IMR-90 (cell line): ENCODE measurements around the gene CTNND2. TPM values are rescaled to one million over a fixed set of nuclear protein-coding genes. Genes with fewer than 3 reads are reported as not detected.

Experiments used
- ATAC-seq: fragments of 200-7000 bp; cut with Tn5 transposase; 2 replicates; pipeline ENCODE4 v1.9.1; 2020; ENCODE audit warnings: low read depth, mild to moderate bottlenecking, moderate library complexity
- BruUV-seq: library from RNA; stranded (reverse); fragments of 400-500 nt; replicated peaks from 2 replicates; lab custom pipeline; 2021; lab: Mats Ljungman, UMichigan
- CTCF ChIA-PET: fragments of 300-600 bp; formaldehyde crosslinking; extraction: SDS; loops from one replicate; lab custom pipeline; 2021; ENCODE audit warnings: antibody characterized with exemption; lab: Yijun Ruan, JAX
- POLR2A ChIA-PET: fragments of 300-600 bp; sonication (Branson Sonifier 250); formaldehyde crosslinking; loops from one replicate; lab custom pipeline; 2022; ENCODE audit warnings: antibody characterized with exemption; ENCODE audit not compliant: unreplicated experiment; lab: Charles Lee
- DNase-seq: peaks from one replicate; pipeline ENCODE4 v3.0.0; 2013
- H2AFZ ChIP-seq: replicated peaks from 2 replicates; pipeline ENCODE3; 2013; ENCODE audit warnings: low read length, mild to moderate bottlenecking; ENCODE audit not compliant: poor library complexity
- H2AK5ac ChIP-seq: 2 replicates; pipeline ENCODE4 v1.6.1; 2013; ENCODE audit warnings: low read depth, low read length, inconsistent platforms
- H2AK9ac ChIP-seq: replicated peaks from 2 replicates; pipeline ENCODE3; 2013; ENCODE audit warnings: mild to moderate bottlenecking, low read depth, low read length, moderate library complexity; ENCODE audit not compliant: poor library complexity
- H2BK120ac ChIP-seq: 2 replicates; pipeline ENCODE4 v1.6.1; 2013; ENCODE audit warnings: low read depth, low read length, inconsistent platforms
- H2BK15ac ChIP-seq: 3 replicates; pipeline ENCODE4 v1.6.1; 2013; ENCODE audit warnings: low read depth, low read length, inconsistent platforms
- H2BK20ac ChIP-seq: 2 replicates; pipeline ENCODE4 v1.6.1; 2013; ENCODE audit warnings: low read depth, mild to moderate bottlenecking, inconsistent platforms, low read length, moderate library complexity
- H2BK5ac ChIP-seq: 2 replicates; pipeline ENCODE4 v1.6.1; 2013; ENCODE audit warnings: mild to moderate bottlenecking, low read depth, low read length, inconsistent platforms; ENCODE audit not compliant: poor library complexity, severe bottlenecking
- H3K14ac ChIP-seq: replicated peaks from 2 replicates; pipeline ENCODE4 v1.6.1; 2013; ENCODE audit warnings: low read depth, low read length, inconsistent platforms
- H3K18ac ChIP-seq: 2 replicates; pipeline ENCODE4 v1.6.1; 2013; ENCODE audit warnings: low read depth, low read length, control low read depth
- H3K23ac ChIP-seq: 2 replicates; pipeline ENCODE4 v1.6.1; 2013; ENCODE audit warnings: low read depth, low read length, inconsistent platforms
- H3K27ac ChIP-seq: 2 replicates; pipeline ENCODE4 v1.5.1; 2013; ENCODE audit warnings: mild to moderate bottlenecking, control low read depth, low read length; ENCODE audit not compliant: insufficient read depth
- H3K27me3 ChIP-seq: 2 replicates; pipeline ENCODE4 v1.6.1; 2013; ENCODE audit warnings: low read length; ENCODE audit not compliant: control insufficient read depth, insufficient read depth
- H3K36me3 ChIP-seq: 2 replicates; pipeline ENCODE4 v1.6.1; 2013; ENCODE audit warnings: low read length, mixed read lengths; ENCODE audit not compliant: control insufficient read depth, insufficient read depth
- H3K4ac ChIP-seq: 2 replicates; pipeline ENCODE4 v1.6.1; 2013; ENCODE audit warnings: low read depth, low read length, inconsistent platforms
- H3K4me1 ChIP-seq: 2 replicates; pipeline ENCODE4 v1.6.1; 2013; ENCODE audit warnings: low read length, mixed read lengths; ENCODE audit not compliant: control insufficient read depth, insufficient read depth
- H3K4me2 ChIP-seq: 2 replicates; pipeline ENCODE4 v1.6.1; 2013; ENCODE audit warnings: low read depth, mild to moderate bottlenecking, control low read depth, low read length, moderate library complexity
- H3K4me3 ChIP-seq: 2 replicates; pipeline ENCODE4 v1.5.1; 2013; ENCODE audit warnings: low read depth, mild to moderate bottlenecking, control low read depth, low read length, moderate library complexity; ENCODE audit not compliant: insufficient read depth
- H3K56ac ChIP-seq: 2 replicates; pipeline ENCODE4 v1.6.1; 2013; ENCODE audit warnings: low read length, inconsistent platforms; ENCODE audit not compliant: insufficient read depth; ENCODE audit errors: extremely low read depth
- H3K79me1 ChIP-seq, 2 experiments: 2 replicates each; pipeline ENCODE4 v1.6.1; 2013; ENCODE audit warnings: low read length in 2 of 2, inconsistent platforms in 1 of 2, low read depth in 1 of 2
- H3K9ac ChIP-seq: 2 replicates; pipeline ENCODE4 v1.6.1; 2013; ENCODE audit warnings: low read depth, low read length, control low read depth
- H3K9me1 ChIP-seq: 2 replicates; pipeline ENCODE4 v1.6.1; 2013; ENCODE audit warnings: low read length, inconsistent platforms; ENCODE audit not compliant: insufficient read depth
- H3K9me3 ChIP-seq: 2 replicates; pipeline ENCODE4 v1.6.1; 2013; ENCODE audit warnings: low read length; ENCODE audit not compliant: control insufficient read depth, insufficient read depth
- H4K20me1 ChIP-seq: 2 replicates; pipeline ENCODE4 v1.6.1; 2013; ENCODE audit warnings: low read length, inconsistent platforms; ENCODE audit not compliant: insufficient read depth
- H4K5ac ChIP-seq: 2 replicates; pipeline ENCODE4 v1.6.1; 2013; ENCODE audit warnings: mild to moderate bottlenecking, low read depth, low read length, control low read depth
- H4K8ac ChIP-seq, 2 experiments: 2 replicates each; pipeline ENCODE4 v1.6.1; 2013; ENCODE audit warnings: low read depth in 2 of 2, low read length in 2 of 2, control low read depth in 1 of 2, inconsistent platforms in 1 of 2
- H4K91ac ChIP-seq: 2 replicates; pipeline ENCODE4 v1.6.1; 2013; ENCODE audit warnings: low read depth, low read length, inconsistent platforms; ENCODE audit not compliant: insufficient read depth
- BHLHE40 ChIP-seq: fragments of 150-350 bp; IDR thresholded peaks from 2 replicates; pipeline ENCODE4 v1.6.1; 2016; ENCODE audit warnings: mild to moderate bottlenecking, low read depth, low read length
- CEBPB ChIP-seq: IDR thresholded peaks from 2 replicates; pipeline ENCODE4 v1.6.1; 2012; ENCODE audit warnings: low read depth, low read length, improper control_type of control experiment
- CHD1 ChIP-seq: IDR thresholded peaks from 2 replicates; pipeline ENCODE4 v1.6.1; 2012; ENCODE audit warnings: low read depth, low read length, improper control_type of control experiment
- ELK1 ChIP-seq: fragments of 150-350 bp; IDR thresholded peaks from 2 replicates; pipeline ENCODE4 v1.6.1; 2016; ENCODE audit warnings: low read depth, mild to moderate bottlenecking, low read length, moderate library complexity, borderline replicate concordance
- FOS ChIP-seq: fragments of 150-350 bp; IDR thresholded peaks from 2 replicates; pipeline ENCODE4 v1.6.1; 2016; ENCODE audit warnings: low read depth, low read length
- MAFK ChIP-seq: IDR thresholded peaks from 2 replicates; pipeline ENCODE4 v1.6.1; 2012; ENCODE audit warnings: low read depth, low read length, improper control_type of control experiment
- NFE2L2 ChIP-seq: fragments of 150-350 bp; IDR thresholded peaks from 2 replicates; pipeline ENCODE4 v1.6.1; 2016; ENCODE audit warnings: low read depth, mild to moderate bottlenecking, low read length
- POLR2A ChIP-seq: IDR thresholded peaks from 2 replicates; pipeline ENCODE4 v1.6.1; 2012; ENCODE audit warnings: mild to moderate bottlenecking, low read depth, low read length
- RCOR1 ChIP-seq: IDR thresholded peaks from 2 replicates; pipeline ENCODE4 v1.6.1; 2012; ENCODE audit warnings: mild to moderate bottlenecking, low read length, improper control_type of control experiment; ENCODE audit not compliant: insufficient replicate concordance
- RFX5 ChIP-seq: IDR thresholded peaks from 2 replicates; pipeline ENCODE4 v1.8.0; 2012; ENCODE audit warnings: low read depth, mild to moderate bottlenecking, low read length, moderate library complexity
- SMC3 ChIP-seq: fragments of 150-350 bp; IDR thresholded peaks from 2 replicates; pipeline ENCODE4 v1.6.1; 2016; ENCODE audit warnings: low read depth, mild to moderate bottlenecking, antibody characterized with exemption, low read length, moderate library complexity
- WGBS, 2 experiments: methylation state at CpG; one replicate each; pipeline versions ENCODE4 v1.1.5 to v1.1.7; 2013; ENCODE audit warnings: missing lambda C conversion rate in 2 of 2; ENCODE audit not compliant: insufficient read length in 1 of 2; ENCODE audit errors: extremely low coverage in 2 of 2; 5-methylcytosine and 5-hydroxymethylcytosine counted together
- dilution Hi-C: fragments of 300-500 bp; cut with HindIII; formaldehyde crosslinking; loops from one replicate; pipeline ENCODE4 v1.14.3; 2018; ENCODE audit warnings: low sequenced_read_pairs; ENCODE audit not compliant: unreplicated experiment
- in situ Hi-C: fragments of 300-500 bp; cut with MboI; formaldehyde crosslinking; loops from 3 replicates; pipeline ENCODE4 v1.14.3; 2019; ENCODE audit warnings: low sequenced_read_pairs, inconsistent platforms, mixed read lengths
- intact Hi-C: fragments of 100-400 bp; cut with micrococcal nuclease; formaldehyde crosslinking; loops from 2 replicates; pipeline ENCODE4 v1.10.0; 2022
- polyA plus RNA-seq, 3 experiments: library from polyadenylated mRNA; depleted of rRNA; stranded (reverse); fragments of >200 nt; gene quantifications; 2 replicates each; pipeline ENCODE4 v1.2.3, GENCODE V29; 2012; ENCODE audit warnings: low replicate concordance in 1 of 3
- total RNA-seq: library from RNA; depleted of rRNA; stranded (reverse); fragments of >200 nt; gene quantifications from 2 replicates; pipeline ENCODE4 v1.2.3, GENCODE V29; 2012
- TF ChIP-seq, protein P1 (sequence below): fragments of 150-350 bp; IDR thresholded peaks from 2 replicates; pipeline ENCODE4 v1.6.1; 2017; ENCODE audit warnings: mild to moderate bottlenecking, antibody characterized with exemption, low read length, low read depth
- TF ChIP-seq, protein P2 (sequence below): conservative IDR thresholded peaks from 2 replicates; pipeline ENCODE4 v1.5.1; 2012; ENCODE audit warnings: mild to moderate bottlenecking, low read depth, low read length, improper control_type of control experiment

Gene CTNND2
- total and polyA plus RNA-seq, 2 of the 4 experiments (the other 2 are of a cell fraction) = not detected

GRCh38 chr5:11277323-11277722 lies 626.9 kb downstream of the CTNND2 start:
- H3K27me3 ChIP-seq = no peaks in the 10 kb centered on the region
- H3K56ac ChIP-seq = no peak overlapping the region
- no peaks in the 10 kb centered on the region for H3K36me3 ChIP-seq
- no peak for ATAC-seq
- no peaks in the 10 kb centered on the region for H4K20me1 ChIP-seq
- H3K4me1 ChIP-seq = no peaks in the 10 kb centered on the region
- H3K4me3 ChIP-seq = no peak overlapping the region
- no TSS peak for BruUV-seq
- dilution Hi-C loops = no loop called here
- no peak overlapping the region for H4K91ac ChIP-seq
- H3K4me2 ChIP-seq = no peak overlapping the region
- no peak overlapping the region for H3K18ac ChIP-seq
- no peak overlapping the region for H3K4ac ChIP-seq
- no peak overlapping the region for H2AK9ac ChIP-seq
- H2AK5ac ChIP-seq = no peak overlapping the region
- no peak for DNase-seq
- H3K14ac ChIP-seq = no peak overlapping the region
- in situ Hi-C loops = no loop called here
- H4K8ac ChIP-seq = no peak overlapping the region
- no peak for TF ChIP-seq SMC3
- no peak for TF ChIP-seq CHD1
- no peak for TF ChIP-seq FOS
- TF ChIP-seq NFE2L2 = no peak
- TF ChIP-seq, protein P1, sequence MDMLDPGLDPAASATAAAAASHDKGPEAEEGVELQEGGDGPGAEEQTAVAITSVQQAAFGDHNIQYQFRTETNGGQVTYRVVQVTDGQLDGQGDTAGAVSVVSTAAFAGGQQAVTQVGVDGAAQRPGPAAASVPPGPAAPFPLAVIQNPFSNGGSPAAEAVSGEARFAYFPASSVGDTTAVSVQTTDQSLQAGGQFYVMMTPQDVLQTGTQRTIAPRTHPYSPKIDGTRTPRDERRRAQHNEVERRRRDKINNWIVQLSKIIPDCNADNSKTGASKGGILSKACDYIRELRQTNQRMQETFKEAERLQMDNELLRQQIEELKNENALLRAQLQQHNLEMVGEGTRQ = no peak
- TF ChIP-seq RFX5 = no peak
- no peak for TF ChIP-seq BHLHE40
- no peak for TF ChIP-seq MAFK
- TF ChIP-seq CEBPB = no peak
- TF ChIP-seq RCOR1 = no peak
- TF ChIP-seq, protein P2, sequence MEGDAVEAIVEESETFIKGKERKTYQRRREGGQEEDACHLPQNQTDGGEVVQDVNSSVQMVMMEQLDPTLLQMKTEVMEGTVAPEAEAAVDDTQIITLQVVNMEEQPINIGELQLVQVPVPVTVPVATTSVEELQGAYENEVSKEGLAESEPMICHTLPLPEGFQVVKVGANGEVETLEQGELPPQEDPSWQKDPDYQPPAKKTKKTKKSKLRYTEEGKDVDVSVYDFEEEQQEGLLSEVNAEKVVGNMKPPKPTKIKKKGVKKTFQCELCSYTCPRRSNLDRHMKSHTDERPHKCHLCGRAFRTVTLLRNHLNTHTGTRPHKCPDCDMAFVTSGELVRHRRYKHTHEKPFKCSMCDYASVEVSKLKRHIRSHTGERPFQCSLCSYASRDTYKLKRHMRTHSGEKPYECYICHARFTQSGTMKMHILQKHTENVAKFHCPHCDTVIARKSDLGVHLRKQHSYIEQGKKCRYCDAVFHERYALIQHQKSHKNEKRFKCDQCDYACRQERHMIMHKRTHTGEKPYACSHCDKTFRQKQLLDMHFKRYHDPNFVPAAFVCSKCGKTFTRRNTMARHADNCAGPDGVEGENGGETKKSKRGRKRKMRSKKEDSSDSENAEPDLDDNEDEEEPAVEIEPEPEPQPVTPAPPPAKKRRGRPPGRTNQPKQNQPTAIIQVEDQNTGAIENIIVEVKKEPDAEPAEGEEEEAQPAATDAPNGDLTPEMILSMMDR = no peak
- TF ChIP-seq ELK1 = no peak
- TF ChIP-seq POLR2A = no peak
- H4K5ac ChIP-seq = no peak overlapping the region
- intact Hi-C loops = no loop called here
- 20% methylated on average over 1 of the region's 4 CpGs; no CpG with 5 or more reads in 1 of the 2 experiments for WGBS, 2 experiments
- H3K79me1 ChIP-seq = no peaks in the 10 kb centered on the region
- H3K9ac ChIP-seq = no peak overlapping the region
- POLR2A ChIA-PET = no interaction called here
- no peak overlapping the region for H2BK20ac ChIP-seq
- no peaks in the 10 kb centered on the region for H3K9me3 ChIP-seq
- H2AFZ ChIP-seq = no peak overlapping the region
- H3K27ac ChIP-seq = no peak overlapping the region
- H3K23ac ChIP-seq = no peak overlapping the region
- no peak overlapping the region for H2BK15ac ChIP-seq
- CTCF ChIA-PET = interaction anchor here (1.1 kb wide), 1 partner anchor 10 kb away, joined by 3 read pairs; no protein-coding TSS in a partner anchor
- no peak overlapping the region for H2BK120ac ChIP-seq
- no peaks in the 10 kb centered on the region for H3K9me1 ChIP-seq
- H2BK5ac ChIP-seq = no peak overlapping the region
